ENCODE measurements around the gene SORCS2. TPM values are rescaled to one million over a fixed set of nuclear protein-coding genes. Genes with fewer than 3 reads are reported as not detected.

Gene SORCS2
- total and polyA plus RNA-seq, 2 of the 4 experiments (the other 2 are of a cell fraction) = 0.36 to 0.62 TPM

GRCh38 chr4:7389101-7389701 lies 196.9 kb downstream of the SORCS2 start:
- no peak overlapping the region for H3K4me2 ChIP-seq (ENCODE audit: low read depth, low read length)
- in situ Hi-C loops (cut with MboI; ENCODE audit: low sequenced_read_pairs) (no loop called here), intact Hi-C loops (cut with micrococcal nuclease) (no loop called here), dilution Hi-C loops (cut with HindIII; ENCODE audit: low sequenced_read_pairs, unreplicated experiment) (no loop called here)
- peaks cover 25% of the 10 kb centered on the region for H3K27me3 ChIP-seq (ENCODE audit: control insufficient read depth, insufficient read depth, low read length)
- no peak overlapping the region for H4K91ac ChIP-seq (ENCODE audit: insufficient read depth, low read depth, low read length)
- no peak overlapping the region for H3K18ac ChIP-seq (ENCODE audit: low read depth, low read length)
- no peaks in the 10 kb centered on the region for H3K9me3 ChIP-seq (ENCODE audit: control insufficient read depth, insufficient read depth, low read length)
- H3K9me1 ChIP-seq (ENCODE audit: insufficient read depth, low read length) = no peaks in the 10 kb centered on the region
- 87% methylated on average over 3 of the region's 15 CpGs; no CpG with 5 or more reads in 1 of the 2 experiments for WGBS, 2 experiments (ENCODE audit: extremely low coverage in 2 of 2, insufficient read length in 1 of 2)
- no peak for TF ChIP-seq NFE2L2 (IDR thresholded peaks at IDR 0.05; ENCODE audit: low read depth, low read length)
- TF ChIP-seq MXI1 (IDR thresholded peaks at IDR 0.05; ENCODE audit: borderline replicate concordance, low read depth, low read length) = no peak
- no peak for TF ChIP-seq POLR2A (IDR thresholded peaks at IDR 0.05; ENCODE audit: low read depth, low read length)
- TF ChIP-seq CTCF (conservative IDR thresholded peaks at IDR 0.05; ENCODE audit: low read depth, low read length) = no peak
- TF ChIP-seq MAZ (IDR thresholded peaks at IDR 0.05; ENCODE audit: borderline replicate concordance, low read depth, low read length) = no peak
- TF ChIP-seq RAD21 (IDR thresholded peaks at IDR 0.05; ENCODE audit: low read length) = no peak
- no peak for TF ChIP-seq FOS (IDR thresholded peaks at IDR 0.05; ENCODE audit: low read depth, low read length)
- TF ChIP-seq CEBPB (IDR thresholded peaks at IDR 0.05; ENCODE audit: low read depth, low read length) = no peak
- no peak for TF ChIP-seq ELK1 (IDR thresholded peaks at IDR 0.05; ENCODE audit: borderline replicate concordance, low read depth, low read length)
- TF ChIP-seq SMC3 (IDR thresholded peaks at IDR 0.05; ENCODE audit: low read depth, low read length) = no peak
- no peak for TF ChIP-seq RFX5 (IDR thresholded peaks at IDR 0.05; ENCODE audit: low read depth, low read length)
- TF ChIP-seq RCOR1 (IDR thresholded peaks at IDR 0.05; ENCODE audit: insufficient replicate concordance, low read length) = no peak
- no peak for TF ChIP-seq BHLHE40 (IDR thresholded peaks at IDR 0.05; ENCODE audit: low read depth, low read length)
- TF ChIP-seq MAFK (IDR thresholded peaks at IDR 0.05; ENCODE audit: low read depth, low read length) = no peak
- TF ChIP-seq CHD1 (IDR thresholded peaks at IDR 0.05; ENCODE audit: low read depth, low read length) = no peak
- TF ChIP-seq USF2 (IDR thresholded peaks at IDR 0.05; ENCODE audit: low read depth, low read length) = no peak
- H2AK5ac ChIP-seq (ENCODE audit: low read depth, low read length) = no peak overlapping the region
- H3K27ac ChIP-seq (ENCODE audit: insufficient read depth, low read length) = no peak overlapping the region
- no peaks in the 10 kb centered on the region; the same call in 1 of the 2 replicates for H4K20me1 ChIP-seq (ENCODE audit: insufficient read depth, low read length)
- H2BK120ac ChIP-seq (ENCODE audit: low read depth, low read length) = no peak overlapping the region
- H3K56ac ChIP-seq (ENCODE audit: extremely low read depth, insufficient read depth, low read length) = no peak overlapping the region
- H3K4ac ChIP-seq (ENCODE audit: low read depth, low read length) = no peak overlapping the region
- H2BK15ac ChIP-seq (ENCODE audit: low read depth, low read length) = no peak overlapping the region
- H3K79me1 ChIP-seq (ENCODE audit: low read depth in 1 of 2, low read length in 2 of 2) = no peaks in the 10 kb centered on the region
- ATAC-seq (ENCODE audit: low read depth) (no peak), DNase-seq (no peak)
- no peak overlapping the region for H2BK5ac ChIP-seq (ENCODE audit: low read depth, low read length, poor library complexity, severe bottlenecking)
- H3K23ac ChIP-seq (ENCODE audit: low read depth, low read length) = no peak overlapping the region
- no peaks in the 10 kb centered on the region for H3K36me3 ChIP-seq (ENCODE audit: control insufficient read depth, insufficient read depth, low read length)
- H4K8ac ChIP-seq (ENCODE audit: low read depth in 2 of 2, low read length in 2 of 2) = no peak overlapping the region
- H4K5ac ChIP-seq (ENCODE audit: low read depth, low read length) = no peak overlapping the region
- no peak overlapping the region for H3K14ac ChIP-seq (replicated peaks; ENCODE audit: low read depth, low read length)
- no peak overlapping the region for H3K9ac ChIP-seq (ENCODE audit: low read depth, low read length)
- no peak overlapping the region for H2BK20ac ChIP-seq (ENCODE audit: low read depth, low read length)
- ChIA-PET POLR2A (ENCODE audit: unreplicated experiment) (no interaction called here), CTCF (no interaction called here)
- no TSS peak for BruUV-seq (replicated peaks)
- H3K4me3 ChIP-seq (ENCODE audit: insufficient read depth, low read depth, low read length) = no peak overlapping the region
- no peak overlapping the region for H2AK9ac ChIP-seq (replicated peaks; ENCODE audit: low read depth, low read length, poor library complexity)
- no peaks in the 10 kb centered on the region for H3K4me1 ChIP-seq (ENCODE audit: control insufficient read depth, insufficient read depth, low read length)
- no peak overlapping the region for H2AFZ ChIP-seq (replicated peaks; ENCODE audit: low read length, poor library complexity)
